GM12878 (cell line): ENCODE measurements around the gene TSHB. TPM values are rescaled to one million over a fixed set of nuclear protein-coding genes. Genes with fewer than 3 reads are reported as not detected.
A peak's percentile ranks its signal among the peaks of the same experiment; 100 is the strongest.

Source experiments
- ATAC-seq: fragments of 200-7000 bp; cut with Tn5 transposase; 3 replicates; pipeline ENCODE4 v1.9.1; 2020; ENCODE audit warnings: mild to moderate bottlenecking, moderate library complexity
- BruUV-seq: library from RNA; stranded (reverse); fragments of 400-500 nt; replicated peaks from 2 replicates; lab custom pipeline; 2021; lab: Mats Ljungman, UMichigan
- CTCF ChIA-PET: fragments of 300-600 bp; sonication (Branson Sonifier 250); formaldehyde crosslinking; extraction: SDS; loops from one replicate; lab custom pipeline; 2021; ENCODE audit warnings: inconsistent platforms; lab: Yijun Ruan, JAX
- POLR2A ChIA-PET: fragments of 350-600 bp; formaldehyde crosslinking; extraction: SDS; loops from one replicate; lab custom pipeline; 2021; ENCODE audit warnings: inconsistent platforms; lab: Charles Lee
- RAD21 ChIA-PET: fragments of 300-600 bp; sonication (Branson Sonifier 250); formaldehyde crosslinking; loops from one replicate; lab custom pipeline; 2023; ENCODE audit warnings: antibody characterized with exemption; ENCODE audit not compliant: unreplicated experiment; lab: Charles Lee
- SMC1A ChIA-PET: fragments of 300-600 bp; sonication (Branson Sonifier 250); formaldehyde crosslinking; loops from one replicate; lab custom pipeline; 2023; ENCODE audit not compliant: unreplicated experiment, uncharacterized antibody; lab: Charles Lee
- DNase-seq: peaks from one replicate; pipeline ENCODE4 v3.0.0-alpha.2; 2011; ENCODE audit warnings: low read depth, low spot score
- FAIRE-seq: peaks from 3 replicates; lab custom pipeline; 2011; peaks lifted over from hg19 to GRCh38; lab: Jason Lieb, UNC
- H2AFZ ChIP-seq: 2 replicates; pipeline ENCODE4 v1.6.0; 2011; ENCODE audit warnings: low read depth, low read length, control low read depth; ENCODE audit not compliant: control insufficient read depth
- H3K27ac ChIP-seq: 2 replicates; pipeline ENCODE4 v1.5.1; 2011; ENCODE audit warnings: control low read depth; ENCODE audit not compliant: control insufficient read depth, insufficient read depth
- H3K27me3 ChIP-seq, 2 experiments: replicated peaks in 1 of 2; 2 replicates each; pipeline versions ENCODE4 v1.6.0 to v1.6.1; 2011; ENCODE audit warnings: low read length in 1 of 2; ENCODE audit not compliant: control insufficient read depth in 2 of 2, insufficient read depth in 2 of 2
- H3K36me3 ChIP-seq, 2 experiments: 2 replicates each; pipeline ENCODE4 v1.5.1; 2011; ENCODE audit warnings: low read length in 1 of 2; ENCODE audit not compliant: control insufficient read depth in 2 of 2, insufficient read depth in 2 of 2
- H3K4me1 ChIP-seq: 2 replicates; pipeline ENCODE4 v1.6.1; 2011; ENCODE audit warnings: mild to moderate bottlenecking, low read length, moderate library complexity, mixed read lengths; ENCODE audit not compliant: control insufficient read depth, insufficient read depth
- H3K4me2 ChIP-seq: 2 replicates; pipeline ENCODE4 v1.6.0; 2011; ENCODE audit warnings: control low read depth; ENCODE audit not compliant: control insufficient read depth, insufficient read depth
- H3K4me3 ChIP-seq: fragments of 200-600 bp; sonication (generic); 2 replicates; pipeline ENCODE4 v1.5.1; 2016
- H3K79me2 ChIP-seq: 2 replicates; pipeline ENCODE4 v1.6.0; 2011; ENCODE audit warnings: low read length; ENCODE audit not compliant: control insufficient read depth, insufficient read depth
- H3K9ac ChIP-seq: 2 replicates; pipeline ENCODE4 v1.8.0; 2011; ENCODE audit warnings: low read length, control low read depth, mixed read lengths; ENCODE audit not compliant: control insufficient read depth, insufficient read depth
- H3K9me3 ChIP-seq: replicated peaks from 3 replicates; pipeline ENCODE4 v1.5.1; 2011; ENCODE audit warnings: mild to moderate bottlenecking, low read length; ENCODE audit not compliant: control insufficient read depth, insufficient read depth
- H4K20me1 ChIP-seq: 2 replicates; pipeline ENCODE4 v1.6.0; 2011; ENCODE audit not compliant: control insufficient read depth, insufficient read depth
- CEBPB ChIP-seq, 2 experiments: fragments of 150-350 bp in 1 of 2; IDR thresholded peaks; 2 replicates each; pipeline ENCODE4 v1.6.1; 2012 to 2014; ENCODE audit warnings: low read depth in 2 of 2, low read length in 2 of 2, borderline replicate concordance in 1 of 2, inconsistent platforms in 1 of 2
- CHD1 ChIP-seq: IDR thresholded peaks from 2 replicates; pipeline ENCODE4 v1.6.1; 2012; ENCODE audit warnings: low read depth, low read length, improper control_type of control experiment
- CTCF ChIP-seq, 3 experiments: IDR thresholded peaks in 2 of 3; conservative IDR thresholded peaks in 1 of 3; 2 replicates each; pipeline ENCODE4 v1.5.1; 2011; ENCODE audit warnings: low read depth in 3 of 3, low read length in 3 of 3, mild to moderate bottlenecking in 3 of 3, control low read depth in 2 of 3, moderate library complexity in 2 of 3, inconsistent platforms in 1 of 3, mixed read lengths in 1 of 3; ENCODE audit not compliant: control insufficient read depth in 2 of 3, insufficient read depth in 1 of 3; ENCODE audit errors: extremely low read depth in 1 of 3
- IRF4 ChIP-seq: IDR thresholded peaks from 2 replicates; pipeline ENCODE4 v1.6.1; 2011; ENCODE audit warnings: low read depth, low read length
- NFIC ChIP-seq: IDR thresholded peaks from 2 replicates; pipeline ENCODE4 v1.6.1; 2012; ENCODE audit warnings: low read depth, mild to moderate bottlenecking, inconsistent platforms, low read length, moderate library complexity
- RBBP5 ChIP-seq: fragments of 200-600 bp; sonication (generic); conservative IDR thresholded peaks from 2 replicates; pipeline ENCODE4 v1.6.1; 2016
- TARDBP ChIP-seq: IDR thresholded peaks from 2 replicates; pipeline ENCODE4 v1.6.1; 2016; ENCODE audit warnings: borderline replicate concordance
- ZSCAN29 ChIP-seq: fragments of 450-650 bp; IDR thresholded peaks from 2 replicates; pipeline ENCODE4 v1.6.1; 2017; ENCODE audit warnings: mild to moderate bottlenecking, moderate library complexity
- WGBS: methylation state at CpG from one replicate; pipeline ENCODE4 v1.1.6; 2016; ENCODE audit warnings: low lambda C conversion rate; ENCODE audit not compliant: insufficient replicate concordance, insufficient coverage; ENCODE audit errors: missing lambda C conversion rate; 5-methylcytosine and 5-hydroxymethylcytosine counted together
- in situ Hi-C: fragments of 300-500 bp; cut with MboI; formaldehyde crosslinking; loops from 9 replicates; pipeline ENCODE4 v1.14.3; 2018; ENCODE audit warnings: mixed read lengths
- intact Hi-C: fragments of 100-400 bp; cut with micrococcal nuclease; formaldehyde crosslinking; loops from one replicate; pipeline ENCODE4 v1.14.2; 2022; ENCODE audit not compliant: unreplicated experiment
- polyA plus RNA-seq, 11 experiments: library from polyadenylated mRNA; depleted of rRNA in 4 of 11; unstranded in 6 of 11; stranded (reverse) in 5 of 11; fragments of >200 nt; fragmentation: Nextera tagmentation in 4 of 11; fragmentation: Illumina TruSeq in 1 of 11; extraction: Ambion mirVana in 4 of 11; extraction: Trizol in 1 of 11; gene quantifications; 1 replicate in 1 of 11; 2 replicates in 10 of 11; pipeline versions ENCODE4 v1.2.1 to v1.2.3, GENCODE V29; 2011 to 2016; ENCODE audit warnings: inconsistent platforms in 2 of 11, missing spikeins in 2 of 11, low read depth in 1 of 11
- total RNA-seq, 4 experiments: library from RNA; depleted of rRNA in 3 of 4; stranded (reverse); fragments of >200 nt in 3 of 4; fragmentation: Illumina TruSeq in 1 of 4; extraction: Trizol in 1 of 4; gene quantifications; 2 replicates each; pipeline versions ENCODE4 v1.2.1 to v1.2.3, GENCODE V29; 2013 to 2021

The TSHB gene
- total and polyA plus RNA-seq, 10 of the 15 experiments (the other 5 are each of a cell fraction or from before 2014, with no cell fraction given) = not detected

GRCh38 chr1:115036814-115037507, 7.3 kb downstream of the TSHB start (continued):
- TF ChIP-seq NFIC (no peak), CEBPB (IDR thresholded peaks at IDR 0.05; ENCODE audit: borderline replicate concordance in 1 of 2, low read depth in 2 of 2, low read length in 2 of 2) (no peak), CHD1 (no peak), TARDBP (no peak), ZSCAN29 (no peak), IRF4 (no peak)

GRCh38 chr1:115040501-115040900, 10.9 kb downstream of the TSHB start:
- no peak overlapping the region for H3K9ac ChIP-seq
- ChIA-PET CTCF (interaction anchor here (0.8 to 8.0 kb wide), 7 partner anchors 11 to 103 kb away, joined by 3 to 63 read pairs (median 3); no protein-coding TSS in a partner anchor), SMC1A (interaction anchor here (1.1 kb wide), 1 partner anchor 10 kb away, joined by 3 read pairs; no protein-coding TSS in a partner anchor), RAD21 (interaction anchor here (1.3 kb wide), 1 partner anchor 12 kb away, joined by 4 read pairs; no protein-coding TSS in a partner anchor), POLR2A (no interaction called here)
- FAIRE-seq = no peak
- no peaks in the 10 kb centered on the region for H3K36me3 ChIP-seq
- H3K9me3 ChIP-seq = no peaks in the 10 kb centered on the region
- H2AFZ ChIP-seq = no peak overlapping the region
- H4K20me1 ChIP-seq = no peaks in the 10 kb centered on the region
- H3K4me3 ChIP-seq = no peak overlapping the region
- in situ Hi-C loops = no loop called here
- H3K27me3 ChIP-seq = no peaks in the 10 kb centered on the region
- H3K4me1 ChIP-seq = no peaks in the 10 kb centered on the region
- H3K4me2 ChIP-seq = no peak overlapping the region
- no peak for ATAC-seq
- no peaks in the 10 kb centered on the region for H3K79me2 ChIP-seq
- 18% methylated on average over 2 of the region's 2 CpGs for WGBS
- BruUV-seq = no TSS peak
- no peak for DNase-seq
- no peak overlapping the region for H3K27ac ChIP-seq
- intact Hi-C loops = no loop called here
- TF ChIP-seq RBBP5 = no peak
- 0 out of 6 replicates have a peak, but pooled peaks of 1 of the 3 experiments have one; percentile 9 for TF ChIP-seq CTCF (IDR thresholded peaks at IDR 0.05 in 2 of 3, conservative IDR thresholded peaks at IDR 0.05 in 1 of 3; ENCODE audit: control insufficient read depth in 2 of 3, extremely low read depth in 1 of 3, insufficient read depth in 1 of 3, low read depth in 3 of 3, low read length in 3 of 3)
